ENCODE data around the gene NAV3.

Gene NAV3

DNA sequence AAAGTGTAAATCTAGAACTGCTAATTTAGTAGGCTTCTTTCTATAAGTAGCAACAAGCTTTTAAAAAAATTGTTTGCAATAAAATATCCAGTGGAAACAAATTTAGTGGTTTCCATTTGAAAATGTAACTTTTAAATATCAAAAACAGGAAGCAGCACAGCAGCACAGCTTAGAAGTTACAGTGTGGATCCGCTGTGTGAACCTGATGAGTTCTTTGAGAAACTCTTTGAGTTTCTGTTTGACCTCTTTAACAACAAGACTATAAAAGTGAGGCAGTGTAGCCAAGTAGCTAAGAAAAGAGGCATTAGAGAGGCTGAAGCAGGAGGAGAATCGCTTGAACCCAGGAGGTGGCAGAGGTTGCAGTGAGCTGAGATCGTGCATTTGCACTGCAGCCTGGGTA lies 178.3 kb downstream of the NAV3 start:
- no peak overlapping the region for H3K27ac ChIP-seq (ENCODE audit: low read length)
- H4K20me1 ChIP-seq (ENCODE audit: insufficient read depth, low read length): no peaks in the 10 kb centered on the region
- H3K9me3 ChIP-seq (replicated peaks; ENCODE audit: insufficient read depth, low read length): no peaks in the 10 kb centered on the region
- no peak overlapping the region for H3K9ac ChIP-seq (ENCODE audit: low read length)
- no peaks in the 10 kb centered on the region for H3K36me3 ChIP-seq (replicated peaks; ENCODE audit: insufficient read depth, low read length)
- no peaks in the 10 kb centered on the region for H3F3A ChIP-seq (ENCODE audit: insufficient read depth, low read length)
- H3K4me2 ChIP-seq (ENCODE audit: low read depth, low read length): no peak overlapping the region
- no peaks in the 10 kb centered on the region for H3K27me3 ChIP-seq (replicated peaks; ENCODE audit: insufficient read depth, low read length)
- no peak overlapping the region for H3K4me3 ChIP-seq (ENCODE audit: low read length)
- H3K4me1 ChIP-seq (ENCODE audit: low read length): no peaks in the 10 kb centered on the region
- TF ChIP-seq, protein P1, sequence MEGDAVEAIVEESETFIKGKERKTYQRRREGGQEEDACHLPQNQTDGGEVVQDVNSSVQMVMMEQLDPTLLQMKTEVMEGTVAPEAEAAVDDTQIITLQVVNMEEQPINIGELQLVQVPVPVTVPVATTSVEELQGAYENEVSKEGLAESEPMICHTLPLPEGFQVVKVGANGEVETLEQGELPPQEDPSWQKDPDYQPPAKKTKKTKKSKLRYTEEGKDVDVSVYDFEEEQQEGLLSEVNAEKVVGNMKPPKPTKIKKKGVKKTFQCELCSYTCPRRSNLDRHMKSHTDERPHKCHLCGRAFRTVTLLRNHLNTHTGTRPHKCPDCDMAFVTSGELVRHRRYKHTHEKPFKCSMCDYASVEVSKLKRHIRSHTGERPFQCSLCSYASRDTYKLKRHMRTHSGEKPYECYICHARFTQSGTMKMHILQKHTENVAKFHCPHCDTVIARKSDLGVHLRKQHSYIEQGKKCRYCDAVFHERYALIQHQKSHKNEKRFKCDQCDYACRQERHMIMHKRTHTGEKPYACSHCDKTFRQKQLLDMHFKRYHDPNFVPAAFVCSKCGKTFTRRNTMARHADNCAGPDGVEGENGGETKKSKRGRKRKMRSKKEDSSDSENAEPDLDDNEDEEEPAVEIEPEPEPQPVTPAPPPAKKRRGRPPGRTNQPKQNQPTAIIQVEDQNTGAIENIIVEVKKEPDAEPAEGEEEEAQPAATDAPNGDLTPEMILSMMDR (IDR thresholded peaks at IDR 0.05; ENCODE audit: low read length): no peak
- no peak for TF ChIP-seq EZH2 (optimal IDR thresholded peaks at IDR 0.05; ENCODE audit: low read depth, low read length)
- TF ChIP-seq EZH2phosphoT487 (IDR thresholded peaks at IDR 0.05; ENCODE audit: low read length): no peak
- H3K79me2 ChIP-seq (ENCODE audit: low read length): no peaks in the 10 kb centered on the region
- no peaks in the 10 kb centered on the region for H3K9me2 ChIP-seq (replicated peaks; ENCODE audit: insufficient read depth, low read length)
- peak; percentile 14 for DNase-seq
- H2AFZ ChIP-seq (ENCODE audit: low read length): no peak overlapping the region

DNA sequence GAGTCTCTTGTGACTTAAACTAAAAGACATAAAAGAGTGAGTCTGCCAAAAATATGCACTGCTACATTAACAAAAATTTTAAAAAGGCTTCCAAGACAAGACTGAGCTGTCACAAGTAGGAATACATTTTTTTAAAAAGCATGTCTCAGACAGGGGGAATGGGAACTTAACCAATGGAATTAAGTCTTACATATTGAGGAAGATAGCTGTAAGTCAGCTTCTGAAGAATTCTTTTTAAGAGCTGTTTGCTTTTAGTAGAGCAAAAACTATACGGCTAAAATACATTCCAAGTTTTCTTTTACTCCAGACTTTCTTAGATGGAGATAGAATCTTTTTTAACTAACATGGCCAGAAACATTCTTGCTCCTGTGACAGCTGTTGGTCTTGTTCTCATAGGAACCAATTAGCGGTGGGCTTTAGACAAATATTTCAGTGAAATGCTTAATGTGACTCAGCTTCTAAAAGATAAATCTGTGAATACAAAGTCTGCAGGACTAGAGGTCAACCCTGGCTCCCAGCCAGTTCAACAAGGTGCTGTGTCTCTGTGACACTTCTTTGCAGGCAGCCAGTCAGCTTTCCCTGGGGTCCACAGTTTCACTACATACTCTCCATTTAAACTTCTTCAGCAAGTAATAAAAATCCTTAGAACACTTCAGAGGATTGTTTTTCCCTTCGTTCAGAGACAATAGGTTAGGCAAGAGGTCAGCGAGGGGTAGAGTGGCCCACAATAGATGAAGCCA lies 187.6 kb downstream of the NAV3 start:
- no peak overlapping the region for H3K27ac ChIP-seq (ENCODE audit: low read length)
- no peaks in the 10 kb centered on the region for H3F3A ChIP-seq (ENCODE audit: insufficient read depth, low read length)
- H3K9me2 ChIP-seq (replicated peaks; ENCODE audit: insufficient read depth, low read length): no peaks in the 10 kb centered on the region
- TF ChIP-seq EZH2phosphoT487 (IDR thresholded peaks at IDR 0.05; ENCODE audit: low read length) (no peak), EZH2 (optimal IDR thresholded peaks at IDR 0.05; ENCODE audit: low read depth, low read length) (no peak)
- TF ChIP-seq, protein P1 (IDR thresholded peaks at IDR 0.05; ENCODE audit: low read length): no peak
- no peaks in the 10 kb centered on the region for H3K4me1 ChIP-seq (ENCODE audit: low read length)
- H3K9me3 ChIP-seq (replicated peaks; ENCODE audit: insufficient read depth, low read length): no peaks in the 10 kb centered on the region
- no peaks in the 10 kb centered on the region for H4K20me1 ChIP-seq (ENCODE audit: insufficient read depth, low read length)
- no peak overlapping the region for H3K9ac ChIP-seq (ENCODE audit: low read length)
- H3K4me2 ChIP-seq (ENCODE audit: low read depth, low read length): no peak overlapping the region
- no peak overlapping the region for H2AFZ ChIP-seq (ENCODE audit: low read length)
- H3K36me3 ChIP-seq (replicated peaks; ENCODE audit: insufficient read depth, low read length): no peaks in the 10 kb centered on the region
- no peak overlapping the region for H3K4me3 ChIP-seq (ENCODE audit: low read length)
- no peaks in the 10 kb centered on the region for H3K79me2 ChIP-seq (ENCODE audit: low read length)
- H3K27me3 ChIP-seq (replicated peaks; ENCODE audit: insufficient read depth, low read length): no peaks in the 10 kb centered on the region
- DNase-seq: no peak

DNA sequence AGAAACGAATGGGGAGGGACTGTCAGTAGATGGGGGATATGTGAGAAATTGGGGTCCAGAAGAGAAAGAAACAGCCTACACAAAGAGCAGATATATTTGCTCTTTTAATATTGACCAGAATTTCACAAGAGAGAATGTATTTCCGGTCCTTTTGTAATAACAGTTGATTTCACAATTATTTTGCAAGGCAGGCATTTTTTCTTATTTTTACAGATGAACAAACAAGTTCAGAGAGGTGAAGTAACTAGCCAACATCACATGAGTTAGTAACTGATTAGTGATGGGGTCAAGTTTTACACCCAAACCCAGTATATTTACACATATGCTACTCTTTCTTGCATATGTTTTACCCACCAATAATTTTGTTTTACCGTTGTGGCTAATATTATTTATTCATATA lies 188.2 kb downstream of the NAV3 start:
- Histone ChIP-seq H3K4me2 (ENCODE audit: low read depth, low read length) (no peak overlapping the region), H3K9me3 (replicated peaks; ENCODE audit: insufficient read depth, low read length) (no peaks in the 10 kb centered on the region), H3K4me3 (ENCODE audit: low read length) (no peak overlapping the region), H3K4me1 (ENCODE audit: low read length) (no peaks in the 10 kb centered on the region), H3K36me3 (replicated peaks; ENCODE audit: insufficient read depth, low read length) (no peaks in the 10 kb centered on the region), H3K27me3 (replicated peaks; ENCODE audit: insufficient read depth, low read length) (no peaks in the 10 kb centered on the region), H3K27ac (ENCODE audit: low read length) (no peak overlapping the region), H3K9me2 (replicated peaks; ENCODE audit: insufficient read depth, low read length) (no peaks in the 10 kb centered on the region), H4K20me1 (ENCODE audit: insufficient read depth, low read length) (no peaks in the 10 kb centered on the region), H2AFZ (ENCODE audit: low read length) (no peak overlapping the region), H3K79me2 (ENCODE audit: low read length) (no peaks in the 10 kb centered on the region), H3F3A (ENCODE audit: insufficient read depth, low read length) (no peaks in the 10 kb centered on the region), H3K9ac (ENCODE audit: low read length) (no peak overlapping the region)
- DNase-seq: no peak
- TF ChIP-seq EZH2phosphoT487 (IDR thresholded peaks at IDR 0.05; ENCODE audit: low read length): no peak
- TF ChIP-seq EZH2 (optimal IDR thresholded peaks at IDR 0.05; ENCODE audit: low read depth, low read length): no peak
- TF ChIP-seq, protein P1 (IDR thresholded peaks at IDR 0.05; ENCODE audit: low read length): no peak
